Measurements from ENCODE around the gene CDKAL1.
"Not testable (repeated sequence)": the region's sequence is repeated elsewhere in the genome, so short reads cannot be mapped to it uniquely, and the experiment has no call there.

CDKAL1 gene

DNA sequence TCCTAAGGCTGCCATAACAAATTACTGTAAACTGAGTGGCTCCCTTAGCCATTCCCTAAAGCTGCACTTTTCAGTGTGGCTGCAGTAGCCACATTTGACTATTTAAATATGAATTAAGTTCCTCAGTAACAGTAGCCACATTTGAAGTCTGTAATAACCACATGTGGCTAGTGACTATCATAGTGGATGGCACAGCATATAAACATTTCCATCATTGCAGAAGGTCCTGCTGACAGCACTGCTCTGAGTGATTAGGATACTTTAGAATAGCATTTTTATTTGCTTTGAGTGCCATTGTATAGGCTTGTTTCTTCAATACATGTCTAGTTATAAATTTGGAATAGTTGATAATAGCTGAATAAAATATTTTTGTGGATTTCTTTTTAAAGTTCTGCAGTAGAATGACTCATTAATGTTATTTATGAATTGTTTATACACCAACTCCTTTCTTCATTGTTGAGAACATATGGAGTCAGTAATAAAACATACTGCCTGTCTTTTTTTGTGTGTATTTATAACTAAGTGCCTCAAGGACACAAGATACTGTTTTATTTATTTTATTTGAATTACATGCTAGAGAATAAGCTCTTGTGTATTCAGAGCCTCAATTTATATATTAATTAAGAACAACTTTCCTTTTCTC is 217.2 kb downstream of the CDKAL1 start:
- ATAC-seq = peak; percentile 57
- TF ChIP-seq, protein P1, sequence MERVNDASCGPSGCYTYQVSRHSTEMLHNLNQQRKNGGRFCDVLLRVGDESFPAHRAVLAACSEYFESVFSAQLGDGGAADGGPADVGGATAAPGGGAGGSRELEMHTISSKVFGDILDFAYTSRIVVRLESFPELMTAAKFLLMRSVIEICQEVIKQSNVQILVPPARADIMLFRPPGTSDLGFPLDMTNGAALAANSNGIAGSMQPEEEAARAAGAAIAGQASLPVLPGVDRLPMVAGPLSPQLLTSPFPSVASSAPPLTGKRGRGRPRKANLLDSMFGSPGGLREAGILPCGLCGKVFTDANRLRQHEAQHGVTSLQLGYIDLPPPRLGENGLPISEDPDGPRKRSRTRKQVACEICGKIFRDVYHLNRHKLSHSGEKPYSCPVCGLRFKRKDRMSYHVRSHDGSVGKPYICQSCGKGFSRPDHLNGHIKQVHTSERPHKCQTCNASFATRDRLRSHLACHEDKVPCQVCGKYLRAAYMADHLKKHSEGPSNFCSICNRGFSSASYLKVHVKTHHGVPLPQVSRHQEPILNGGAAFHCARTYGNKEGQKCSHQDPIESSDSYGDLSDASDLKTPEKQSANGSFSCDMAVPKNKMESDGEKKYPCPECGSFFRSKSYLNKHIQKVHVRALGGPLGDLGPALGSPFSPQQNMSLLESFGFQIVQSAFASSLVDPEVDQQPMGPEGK (CRISPR knock-in tag; IDR thresholded peaks at IDR 0.05; ENCODE audit: borderline replicate concordance) = no peak
- TF ChIP-seq ZC3H10 (CRISPR knock-in tag; IDR thresholded peaks at IDR 0.05) = no peak
- TF ChIP-seq, protein P2, sequence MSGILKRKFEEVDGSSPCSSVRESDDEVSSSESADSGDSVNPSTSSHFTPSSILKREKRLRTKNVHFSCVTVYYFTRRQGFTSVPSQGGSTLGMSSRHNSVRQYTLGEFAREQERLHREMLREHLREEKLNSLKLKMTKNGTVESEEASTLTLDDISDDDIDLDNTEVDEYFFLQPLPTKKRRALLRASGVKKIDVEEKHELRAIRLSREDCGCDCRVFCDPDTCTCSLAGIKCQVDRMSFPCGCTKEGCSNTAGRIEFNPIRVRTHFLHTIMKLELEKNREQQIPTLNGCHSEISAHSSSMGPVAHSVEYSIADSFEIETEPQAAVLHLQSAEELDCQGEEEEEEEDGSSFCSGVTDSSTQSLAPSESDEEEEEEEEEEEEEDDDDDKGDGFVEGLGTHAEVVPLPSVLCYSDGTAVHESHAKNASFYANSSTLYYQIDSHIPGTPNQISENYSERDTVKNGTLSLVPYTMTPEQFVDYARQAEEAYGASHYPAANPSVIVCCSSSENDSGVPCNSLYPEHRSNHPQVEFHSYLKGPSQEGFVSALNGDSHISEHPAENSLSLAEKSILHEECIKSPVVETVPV (CRISPR knock-in tag; IDR thresholded peaks at IDR 0.05) = no peak

DNA sequence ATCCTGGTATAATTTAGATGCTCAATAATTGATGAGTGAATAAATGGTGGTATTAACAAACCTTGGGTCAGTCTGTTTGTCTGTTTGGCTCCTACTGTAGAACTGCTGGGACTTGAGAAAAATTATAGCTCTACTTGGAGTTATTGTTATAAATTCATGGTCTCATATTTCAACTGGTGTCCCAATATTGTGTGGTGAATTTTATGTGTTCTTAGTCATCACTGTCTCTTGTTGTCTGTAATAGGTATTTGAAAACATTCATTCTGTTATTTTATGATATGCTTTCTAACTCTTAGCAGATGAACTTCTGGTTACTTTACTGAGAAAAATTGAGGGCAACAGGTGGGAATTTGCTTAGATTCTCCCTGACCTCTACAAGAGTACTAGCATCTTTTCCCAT is 221.4 kb downstream of the CDKAL1 start:
- ATAC-seq = no peak
- TF ChIP-seq TOX (CRISPR knock-in tag; IDR thresholded peaks at IDR 0.05; ENCODE audit: borderline replicate concordance) = no peak
- no peak for TF ChIP-seq BACH2 (CRISPR knock-in tag; IDR thresholded peaks at IDR 0.05; ENCODE audit: borderline replicate concordance)
- TF ChIP-seq ZC3H10 (CRISPR knock-in tag; IDR thresholded peaks at IDR 0.05) = no peak
- TF ChIP-seq CSDC2 (CRISPR knock-in tag; IDR thresholded peaks at IDR 0.05) = no peak
- TF ChIP-seq, protein P3, sequence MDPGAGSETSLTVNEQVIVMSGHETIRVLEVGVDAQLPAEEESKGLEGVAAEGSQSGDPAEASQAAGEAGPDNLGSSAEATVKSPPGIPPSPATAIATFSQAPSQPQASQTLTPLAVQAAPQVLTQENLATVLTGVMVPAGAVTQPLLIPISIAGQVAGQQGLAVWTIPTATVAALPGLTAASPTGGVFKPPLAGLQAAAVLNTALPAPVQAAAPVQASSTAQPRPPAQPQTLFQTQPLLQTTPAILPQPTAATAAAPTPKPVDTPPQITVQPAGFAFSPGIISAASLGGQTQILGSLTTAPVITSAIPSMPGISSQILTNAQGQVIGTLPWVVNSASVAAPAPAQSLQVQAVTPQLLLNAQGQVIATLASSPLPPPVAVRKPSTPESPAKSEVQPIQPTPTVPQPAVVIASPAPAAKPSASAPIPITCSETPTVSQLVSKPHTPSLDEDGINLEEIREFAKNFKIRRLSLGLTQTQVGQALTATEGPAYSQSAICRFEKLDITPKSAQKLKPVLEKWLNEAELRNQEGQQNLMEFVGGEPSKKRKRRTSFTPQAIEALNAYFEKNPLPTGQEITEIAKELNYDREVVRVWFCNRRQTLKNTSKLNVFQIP (CRISPR knock-in tag; IDR thresholded peaks at IDR 0.05; ENCODE audit: borderline replicate concordance, low read depth) = no peak
- no peak for TF ChIP-seq TCF4 (CRISPR knock-in tag; IDR thresholded peaks at IDR 0.05; ENCODE audit: borderline replicate concordance)
- no peak for TF ChIP-seq SNAI2 (CRISPR knock-in tag; IDR thresholded peaks at IDR 0.05)
- TF ChIP-seq, protein P4, sequence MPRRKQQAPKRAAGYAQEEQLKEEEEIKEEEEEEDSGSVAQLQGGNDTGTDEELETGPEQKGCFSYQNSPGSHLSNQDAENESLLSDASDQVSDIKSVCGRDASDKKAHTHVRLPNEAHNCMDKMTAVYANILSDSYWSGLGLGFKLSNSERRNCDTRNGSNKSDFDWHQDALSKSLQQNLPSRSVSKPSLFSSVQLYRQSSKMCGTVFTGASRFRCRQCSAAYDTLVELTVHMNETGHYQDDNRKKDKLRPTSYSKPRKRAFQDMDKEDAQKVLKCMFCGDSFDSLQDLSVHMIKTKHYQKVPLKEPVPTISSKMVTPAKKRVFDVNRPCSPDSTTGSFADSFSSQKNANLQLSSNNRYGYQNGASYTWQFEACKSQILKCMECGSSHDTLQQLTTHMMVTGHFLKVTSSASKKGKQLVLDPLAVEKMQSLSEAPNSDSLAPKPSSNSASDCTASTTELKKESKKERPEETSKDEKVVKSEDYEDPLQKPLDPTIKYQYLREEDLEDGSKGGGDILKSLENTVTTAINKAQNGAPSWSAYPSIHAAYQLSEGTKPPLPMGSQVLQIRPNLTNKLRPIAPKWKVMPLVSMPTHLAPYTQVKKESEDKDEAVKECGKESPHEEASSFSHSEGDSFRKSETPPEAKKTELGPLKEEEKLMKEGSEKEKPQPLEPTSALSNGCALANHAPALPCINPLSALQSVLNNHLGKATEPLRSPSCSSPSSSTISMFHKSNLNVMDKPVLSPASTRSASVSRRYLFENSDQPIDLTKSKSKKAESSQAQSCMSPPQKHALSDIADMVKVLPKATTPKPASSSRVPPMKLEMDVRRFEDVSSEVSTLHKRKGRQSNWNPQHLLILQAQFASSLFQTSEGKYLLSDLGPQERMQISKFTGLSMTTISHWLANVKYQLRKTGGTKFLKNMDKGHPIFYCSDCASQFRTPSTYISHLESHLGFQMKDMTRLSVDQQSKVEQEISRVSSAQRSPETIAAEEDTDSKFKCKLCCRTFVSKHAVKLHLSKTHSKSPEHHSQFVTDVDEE (CRISPR knock-in tag; IDR thresholded peaks at IDR 0.05) = no peak
- TF ChIP-seq, protein P1 (CRISPR knock-in tag; IDR thresholded peaks at IDR 0.05; ENCODE audit: borderline replicate concordance) = no peak
- no peak for TF ChIP-seq GLIS3 (CRISPR knock-in tag; IDR thresholded peaks at IDR 0.05)

DNA sequence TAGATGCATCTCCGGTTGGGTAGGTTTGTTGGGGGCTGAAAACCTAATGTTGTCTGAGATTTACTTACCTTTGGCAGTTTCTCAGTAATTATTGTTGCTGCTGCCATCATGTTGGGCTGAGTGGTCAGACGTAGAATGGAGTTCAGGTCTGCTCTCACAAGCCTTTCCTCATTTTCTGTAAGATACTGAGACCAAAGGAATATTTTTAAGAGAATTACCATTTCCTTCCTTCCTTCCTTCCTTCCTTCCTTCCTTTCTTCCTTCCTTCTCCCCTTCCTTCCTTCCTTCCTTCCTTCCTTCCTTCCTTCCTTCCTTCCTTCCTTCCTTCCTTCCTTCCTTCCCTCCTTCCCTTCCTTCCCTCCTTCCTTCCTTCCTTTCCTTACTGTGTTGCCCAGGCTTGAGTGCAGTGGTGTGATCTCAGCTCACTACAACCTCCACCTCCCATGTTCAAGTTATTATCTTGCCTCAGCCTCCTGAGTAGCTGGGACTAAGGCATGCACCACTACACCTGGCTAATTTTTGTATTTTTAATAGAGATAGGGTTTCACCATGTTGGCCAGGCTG is 222.4 kb downstream of the CDKAL1 start:
- ATAC-seq = not testable (repeated sequence)

DNA sequence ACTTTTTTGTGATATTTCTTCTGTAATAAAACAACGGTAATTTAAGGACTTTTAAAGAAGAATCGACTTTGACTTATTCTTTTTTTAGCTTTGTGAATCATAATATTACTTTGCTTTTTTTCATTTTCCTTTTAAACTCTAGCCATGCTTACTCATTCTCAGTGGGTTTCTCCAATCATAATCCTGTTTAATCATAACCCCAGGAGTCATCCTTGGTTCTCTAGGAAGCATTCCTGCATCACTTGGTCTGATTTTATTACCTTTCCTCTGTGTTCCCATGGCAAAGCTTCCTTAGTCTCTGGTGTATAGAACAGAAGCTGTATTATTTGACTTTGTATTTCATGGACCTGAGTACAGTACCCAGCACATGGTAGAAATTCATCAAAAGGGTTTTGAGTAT is 223.5 kb downstream of the CDKAL1 start:
- no peak for TF ChIP-seq OSR1 (CRISPR knock-in tag; IDR thresholded peaks at IDR 0.05)
- ATAC-seq = peak; percentile 49; the same call in 1 of the 3 replicates

DNA sequence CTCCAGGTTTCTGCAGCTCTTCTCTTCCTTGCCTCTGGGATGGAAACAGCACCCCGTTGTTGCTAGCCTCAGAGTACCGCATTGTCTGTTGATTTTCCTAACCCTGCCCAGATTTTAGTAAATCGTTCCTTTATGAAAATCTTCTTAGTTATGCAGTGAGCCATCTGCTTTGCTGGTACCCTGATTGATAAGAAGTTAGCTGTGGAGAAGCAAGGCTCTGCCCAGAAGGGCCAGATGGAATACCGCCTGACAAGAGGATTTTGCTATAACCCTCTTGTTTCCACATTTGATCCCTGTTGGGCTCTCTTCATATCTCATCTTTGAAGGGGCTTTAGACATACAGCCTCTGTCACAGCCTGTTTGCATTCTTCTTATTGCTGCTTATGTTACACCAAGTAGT is 229.0 kb downstream of the CDKAL1 start:
- TF ChIP-seq ZFP3 (CRISPR knock-in tag; IDR thresholded peaks at IDR 0.05) = no peak
- no peak for TF ChIP-seq RARB (CRISPR knock-in tag; IDR thresholded peaks at IDR 0.05)
- TF ChIP-seq BACH2 (CRISPR knock-in tag; IDR thresholded peaks at IDR 0.05; ENCODE audit: borderline replicate concordance) = no peak
- TF ChIP-seq TOX (CRISPR knock-in tag; IDR thresholded peaks at IDR 0.05; ENCODE audit: borderline replicate concordance) = no peak
- TF ChIP-seq SNAI2 (CRISPR knock-in tag; IDR thresholded peaks at IDR 0.05) = no peak
- no peak for TF ChIP-seq ZFP30 (CRISPR knock-in tag; IDR thresholded peaks at IDR 0.05)
- no peak for TF ChIP-seq PPARA (CRISPR knock-in tag; IDR thresholded peaks at IDR 0.05; ENCODE audit: borderline replicate concordance)
- no peak for TF ChIP-seq OSR1 (CRISPR knock-in tag; IDR thresholded peaks at IDR 0.05)
- no peak for TF ChIP-seq TCF4 (CRISPR knock-in tag; IDR thresholded peaks at IDR 0.05; ENCODE audit: borderline replicate concordance)
- TF ChIP-seq, protein P5, sequence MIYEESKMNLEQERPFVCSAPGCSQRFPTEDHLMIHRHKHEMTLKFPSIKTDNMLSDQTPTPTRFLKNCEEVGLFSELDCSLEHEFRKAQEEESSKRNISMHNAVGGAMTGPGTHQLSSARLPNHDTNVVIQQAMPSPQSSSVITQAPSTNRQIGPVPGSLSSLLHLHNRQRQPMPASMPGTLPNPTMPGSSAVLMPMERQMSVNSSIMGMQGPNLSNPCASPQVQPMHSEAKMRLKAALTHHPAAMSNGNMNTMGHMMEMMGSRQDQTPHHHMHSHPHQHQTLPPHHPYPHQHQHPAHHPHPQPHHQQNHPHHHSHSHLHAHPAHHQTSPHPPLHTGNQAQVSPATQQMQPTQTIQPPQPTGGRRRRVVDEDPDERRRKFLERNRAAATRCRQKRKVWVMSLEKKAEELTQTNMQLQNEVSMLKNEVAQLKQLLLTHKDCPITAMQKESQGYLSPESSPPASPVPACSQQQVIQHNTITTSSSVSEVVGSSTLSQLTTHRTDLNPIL (CRISPR knock-in tag; IDR thresholded peaks at IDR 0.05; ENCODE audit: low read depth) = no peak
- TF ChIP-seq ZNF565 (CRISPR knock-in tag; conservative IDR thresholded peaks at IDR 0.05; ENCODE audit: low read depth) = no peak
- ATAC-seq = no peak

Data from SK-N-SH treated with all-trans-retinoic acid at 6 μM for 48 hours (cell line).